ENCODE results near the gene EBLN2.

- TF ChIP-seq GTF2F1 (IDR thresholded peaks at IDR 0.05; ENCODE audit: low read depth, low read length) (no peak), E2F1 (CRISPR knock-in tag; IDR thresholded peaks at IDR 0.05) (no peak), ZNF785 (CRISPR knock-in tag; IDR thresholded peaks at IDR 0.05) (no peak), YBX1 (IDR thresholded peaks at IDR 0.05) (no peak), RAD21 (CRISPR knock-in tag; conservative IDR thresholded peaks at IDR 0.05 in 1 of 2, IDR thresholded peaks at IDR 0.05 in 1 of 2) (no peak), CTCF (IDR thresholded peaks at IDR 0.05 in 2 of 3, conservative IDR thresholded peaks at IDR 0.05 in 1 of 3; ENCODE audit: insufficient read depth in 2 of 3, low read depth in 1 of 3, low read length in 3 of 3) (no peak), ZNF830 (CRISPR knock-in tag; IDR thresholded peaks at IDR 0.05) (no peak), MCM5 (IDR thresholded peaks at IDR 0.05; ENCODE audit: low read depth) (no peak), GATAD2B (IDR thresholded peaks at IDR 0.05; ENCODE audit: borderline replicate concordance) (no peak)
- TF ChIP-seq, protein P1, sequence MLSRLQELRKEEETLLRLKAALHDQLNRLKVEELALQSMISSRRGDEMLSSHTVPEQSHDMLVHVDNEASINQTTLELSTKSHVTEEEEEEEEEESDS (CRISPR knock-in tag; IDR thresholded peaks at IDR 0.05) = no peak
- TF ChIP-seq, protein P2, sequence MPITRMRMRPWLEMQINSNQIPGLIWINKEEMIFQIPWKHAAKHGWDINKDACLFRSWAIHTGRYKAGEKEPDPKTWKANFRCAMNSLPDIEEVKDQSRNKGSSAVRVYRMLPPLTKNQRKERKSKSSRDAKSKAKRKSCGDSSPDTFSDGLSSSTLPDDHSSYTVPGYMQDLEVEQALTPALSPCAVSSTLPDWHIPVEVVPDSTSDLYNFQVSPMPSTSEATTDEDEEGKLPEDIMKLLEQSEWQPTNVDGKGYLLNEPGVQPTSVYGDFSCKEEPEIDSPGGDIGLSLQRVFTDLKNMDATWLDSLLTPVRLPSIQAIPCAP (CRISPR knock-in tag; IDR thresholded peaks at IDR 0.05; ENCODE audit: borderline replicate concordance) = no peak
- TF ChIP-seq, protein P3, sequence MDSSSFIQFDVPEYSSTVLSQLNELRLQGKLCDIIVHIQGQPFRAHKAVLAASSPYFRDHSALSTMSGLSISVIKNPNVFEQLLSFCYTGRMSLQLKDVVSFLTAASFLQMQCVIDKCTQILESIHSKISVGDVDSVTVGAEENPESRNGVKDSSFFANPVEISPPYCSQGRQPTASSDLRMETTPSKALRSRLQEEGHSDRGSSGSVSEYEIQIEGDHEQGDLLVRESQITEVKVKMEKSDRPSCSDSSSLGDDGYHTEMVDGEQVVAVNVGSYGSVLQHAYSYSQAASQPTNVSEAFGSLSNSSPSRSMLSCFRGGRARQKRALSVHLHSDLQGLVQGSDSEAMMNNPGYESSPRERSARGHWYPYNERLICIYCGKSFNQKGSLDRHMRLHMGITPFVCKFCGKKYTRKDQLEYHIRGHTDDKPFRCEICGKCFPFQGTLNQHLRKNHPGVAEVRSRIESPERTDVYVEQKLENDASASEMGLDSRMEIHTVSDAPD (CRISPR knock-in tag; IDR thresholded peaks at IDR 0.05) = no peak
Observed at GRCh38 chr3:73108750-73109149, 47.3 kb downstream of the EBLN2 start.

Measured in K562 (cell line).